ENCODE measurements around the gene TNC.

GRCh38 chr9:115005322-115005721, 112.6 kb downstream of the TNC start:
- TF ChIP-seq BHLHE40 (IDR thresholded peaks at IDR 0.05; ENCODE audit: borderline replicate concordance) (no peak), FOXA1 (IDR thresholded peaks at IDR 0.05) (no peak), FOXK2 (IDR thresholded peaks at IDR 0.05) (no peak), FOXM1 (IDR thresholded peaks at IDR 0.05; ENCODE audit: borderline replicate concordance) (no peak), SP1 (IDR thresholded peaks at IDR 0.05) (no peak), L3MBTL2 (conservative IDR thresholded peaks at IDR 0.05) (no peak), LEF1 (IDR thresholded peaks at IDR 0.05; ENCODE audit: borderline replicate concordance) (no peak), SUZ12 (IDR thresholded peaks at IDR 0.05) (no peak), TARDBP (IDR thresholded peaks at IDR 0.05) (no peak), NFRKB (IDR thresholded peaks at IDR 0.05) (no peak), ELF4 (IDR thresholded peaks at IDR 0.05) (no peak), ZNF384 (IDR thresholded peaks at IDR 0.05) (no peak), HDGF (IDR thresholded peaks at IDR 0.05; ENCODE audit: borderline replicate concordance) (no peak)

Measured in HEK293T (cell line).